ENCODE data around the gene TRIM17.

TRIM17 gene

DNA sequence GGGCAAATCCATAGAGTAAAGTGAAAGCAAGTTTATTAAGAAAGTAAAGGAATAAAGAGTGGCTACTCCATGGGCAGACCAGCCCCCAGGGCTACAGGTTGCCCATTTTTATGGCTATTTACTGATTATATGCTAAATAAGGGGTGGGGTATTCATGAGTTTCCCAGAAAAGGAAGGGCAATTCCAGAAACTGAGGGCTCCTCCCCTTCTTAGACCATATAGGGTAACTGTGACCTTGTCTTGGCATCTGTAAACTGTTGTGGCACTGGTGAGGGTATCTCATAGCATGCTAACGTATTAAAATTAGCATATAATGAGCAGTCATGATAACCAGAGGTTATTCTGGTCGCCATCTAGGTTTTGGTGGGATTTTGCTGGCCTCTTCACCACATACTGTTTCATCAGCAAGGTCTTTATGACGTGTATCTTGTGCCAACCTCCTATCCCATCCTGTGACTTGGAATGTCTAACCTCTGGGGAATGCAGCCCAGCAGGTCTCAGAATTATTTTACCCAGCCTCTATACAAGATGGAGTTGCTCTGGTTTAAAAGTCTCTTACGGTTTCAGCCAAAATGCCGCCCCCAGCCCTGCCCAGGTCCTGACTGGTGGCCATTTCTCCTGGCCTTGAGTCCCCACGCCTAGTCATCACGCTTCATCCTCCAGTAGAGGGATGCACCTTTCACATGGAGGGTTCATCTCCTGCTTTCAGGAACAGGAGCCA, 982 bp upstream of the TRIM17 start:
- no peak for DNase-seq (ENCODE audit: low read depth in 2 of 3, low spot score in 2 of 3)

- DNase-seq (ENCODE audit: low read depth in 2 of 3, low spot score in 2 of 3), result no peak
Observed at GRCh38 chr1:228417061-228417460, 400 bp upstream of the TRIM17 start.

DNA sequence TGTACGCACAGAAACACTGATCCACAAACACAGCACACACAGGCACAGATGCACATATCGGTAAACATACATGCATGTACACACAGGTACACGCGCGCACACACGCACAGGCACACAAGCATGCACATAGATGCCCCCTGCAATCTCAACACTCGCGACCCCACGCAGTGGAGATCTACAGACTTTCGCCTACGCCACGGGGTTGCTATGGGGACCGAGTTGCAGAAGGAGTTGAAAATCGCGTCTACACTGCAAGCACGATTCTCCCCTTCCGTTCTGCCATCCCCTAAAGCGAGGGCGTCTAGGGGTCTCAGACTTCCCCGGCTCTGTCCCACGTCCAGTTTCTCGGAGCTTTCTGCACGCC, 826 bp downstream of the TRIM17 start:
- DNase-seq (ENCODE audit: low read depth in 2 of 3, low spot score in 2 of 3), result no peak

DNA sequence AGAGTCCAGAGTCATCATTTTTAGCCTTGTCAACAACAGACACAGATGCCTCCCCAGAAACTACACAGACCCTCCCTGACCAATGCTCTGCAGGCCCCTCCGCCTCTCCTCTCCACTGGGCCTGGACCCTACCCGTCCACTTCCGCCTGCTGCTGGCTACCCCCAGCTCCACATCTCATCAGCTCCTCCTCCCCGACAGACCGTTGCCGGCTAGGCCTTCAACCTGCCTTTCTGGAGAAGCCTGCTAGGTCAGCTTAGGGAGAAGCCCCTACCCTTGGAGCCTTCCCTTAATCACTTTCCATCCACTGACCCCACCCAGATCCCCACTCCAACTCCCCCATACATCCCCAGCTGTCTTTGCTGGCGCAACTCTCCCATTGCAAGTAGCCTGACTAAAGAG, 1.4 kb downstream of the TRIM17 start:
- no peak for DNase-seq (ENCODE audit: low read depth in 2 of 3, low spot score in 2 of 3)

DNA sequence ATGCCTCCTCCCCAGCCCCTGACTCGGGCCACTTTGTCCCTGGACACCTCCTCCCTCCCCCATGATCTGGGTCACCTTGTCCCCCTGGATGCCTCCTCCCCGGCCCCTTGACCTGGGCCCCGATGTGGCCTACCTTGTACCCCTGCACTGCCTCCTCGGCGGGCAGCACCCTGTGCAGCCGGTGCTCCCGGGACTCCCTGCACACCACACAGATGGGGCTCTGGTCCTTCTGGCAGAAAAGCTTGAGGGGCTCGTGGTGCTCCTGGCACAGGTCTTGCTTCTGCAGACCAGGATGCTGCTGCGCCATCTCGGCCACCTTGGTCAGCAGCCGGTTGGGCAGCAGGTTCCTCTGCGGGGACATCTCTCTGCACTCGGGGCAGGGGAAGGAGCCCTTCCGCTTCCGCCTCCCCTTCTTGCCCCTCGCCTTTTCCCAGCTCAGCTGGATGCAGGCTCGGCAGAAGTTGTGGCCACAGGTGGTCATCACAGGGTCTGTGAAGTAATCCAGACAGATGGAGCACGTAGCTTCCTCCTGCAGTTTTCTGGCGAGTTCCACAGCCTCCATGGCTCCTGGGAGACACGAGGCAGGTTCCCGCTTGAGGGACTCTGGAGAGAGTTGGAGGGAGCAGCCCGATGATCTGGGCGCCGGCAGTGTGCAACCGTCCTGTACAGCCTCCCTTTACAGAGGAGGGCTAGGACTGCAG, 2.0 kb downstream of the TRIM17 start:
- DNase-seq (ENCODE audit: low read depth in 2 of 3, low spot score in 2 of 3), result no peak

GRCh38 chr1:228413241-228414010, 3.2 kb downstream of the TRIM17 start:
- DNase-seq (ENCODE audit: low read depth in 2 of 3, low spot score in 2 of 3), result no peak

DNA sequence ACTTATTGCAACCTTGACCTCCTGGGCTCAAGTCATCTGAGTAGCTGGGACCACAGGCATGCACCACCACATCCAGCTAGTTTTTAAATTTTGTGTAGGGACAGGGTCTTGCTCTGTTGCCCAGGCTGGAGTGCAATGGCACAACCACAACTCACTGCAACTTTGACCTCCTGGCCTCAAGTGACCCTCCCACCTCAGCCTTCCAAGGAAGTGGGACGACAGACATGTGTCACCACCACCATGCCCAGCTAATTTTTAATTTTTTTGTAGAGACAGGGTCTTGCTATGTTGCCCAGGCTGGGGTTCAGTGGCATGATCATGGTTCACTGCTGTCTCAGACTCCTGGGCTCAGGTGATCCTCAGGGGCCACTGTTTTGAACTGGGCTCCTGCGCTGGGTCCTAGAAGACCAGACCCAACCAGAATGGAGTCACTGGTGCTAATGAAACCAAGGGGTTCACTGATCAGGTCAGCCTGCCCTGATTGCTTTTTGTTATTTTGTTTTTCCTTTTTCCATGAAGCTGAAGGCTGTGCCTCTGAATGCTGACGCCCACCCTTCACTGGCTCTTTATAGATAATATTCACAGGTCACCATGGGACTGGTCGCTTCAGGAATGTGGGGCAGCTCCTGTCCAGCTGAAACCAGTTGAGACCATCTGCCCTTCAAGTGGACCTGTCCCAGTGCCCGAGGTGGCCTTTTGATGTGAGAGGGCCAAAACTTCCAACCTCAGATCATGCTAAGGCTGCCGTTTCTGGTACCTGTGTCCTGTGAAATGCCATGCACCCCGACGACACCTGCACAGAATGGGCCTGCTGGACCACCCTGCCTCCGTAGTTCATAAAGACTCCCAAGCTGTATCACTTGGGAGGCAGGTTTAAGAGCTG, 4.9 kb downstream of the TRIM17 start:
- no peak for DNase-seq (ENCODE audit: low read depth in 2 of 3, low spot score in 2 of 3)

GRCh38 chr1:228411121-228411520, 5.5 kb downstream of the TRIM17 start:
- no peak for DNase-seq (ENCODE audit: low read depth in 2 of 3, low spot score in 2 of 3)

GRCh38 chr1:228410671-228411070, 6.0 kb downstream of the TRIM17 start:
- no peak for DNase-seq (ENCODE audit: low read depth in 2 of 3, low spot score in 2 of 3)

DNA sequence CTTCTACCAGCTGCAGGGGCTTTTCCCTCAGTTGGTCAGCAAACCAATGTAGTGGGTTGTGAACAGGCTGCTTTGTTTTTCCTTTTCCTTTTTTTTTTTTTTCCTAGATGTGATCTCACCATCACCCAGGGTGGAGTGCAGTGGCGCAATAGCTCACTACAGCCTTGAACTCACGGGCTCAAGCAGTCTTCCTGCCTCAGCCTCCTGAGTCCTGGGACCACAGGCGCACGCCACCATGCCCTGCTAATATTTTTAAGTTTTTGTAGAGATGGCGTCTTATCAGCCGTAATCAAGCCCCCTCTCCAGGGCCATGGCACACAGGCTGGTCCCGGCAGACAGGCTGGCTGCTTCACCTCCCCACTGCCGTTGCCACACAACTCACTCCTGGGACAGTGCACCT, 6.6 kb downstream of the TRIM17 start:
- DNase-seq (ENCODE audit: low read depth in 2 of 3, low spot score in 2 of 3), result no peak

DNA sequence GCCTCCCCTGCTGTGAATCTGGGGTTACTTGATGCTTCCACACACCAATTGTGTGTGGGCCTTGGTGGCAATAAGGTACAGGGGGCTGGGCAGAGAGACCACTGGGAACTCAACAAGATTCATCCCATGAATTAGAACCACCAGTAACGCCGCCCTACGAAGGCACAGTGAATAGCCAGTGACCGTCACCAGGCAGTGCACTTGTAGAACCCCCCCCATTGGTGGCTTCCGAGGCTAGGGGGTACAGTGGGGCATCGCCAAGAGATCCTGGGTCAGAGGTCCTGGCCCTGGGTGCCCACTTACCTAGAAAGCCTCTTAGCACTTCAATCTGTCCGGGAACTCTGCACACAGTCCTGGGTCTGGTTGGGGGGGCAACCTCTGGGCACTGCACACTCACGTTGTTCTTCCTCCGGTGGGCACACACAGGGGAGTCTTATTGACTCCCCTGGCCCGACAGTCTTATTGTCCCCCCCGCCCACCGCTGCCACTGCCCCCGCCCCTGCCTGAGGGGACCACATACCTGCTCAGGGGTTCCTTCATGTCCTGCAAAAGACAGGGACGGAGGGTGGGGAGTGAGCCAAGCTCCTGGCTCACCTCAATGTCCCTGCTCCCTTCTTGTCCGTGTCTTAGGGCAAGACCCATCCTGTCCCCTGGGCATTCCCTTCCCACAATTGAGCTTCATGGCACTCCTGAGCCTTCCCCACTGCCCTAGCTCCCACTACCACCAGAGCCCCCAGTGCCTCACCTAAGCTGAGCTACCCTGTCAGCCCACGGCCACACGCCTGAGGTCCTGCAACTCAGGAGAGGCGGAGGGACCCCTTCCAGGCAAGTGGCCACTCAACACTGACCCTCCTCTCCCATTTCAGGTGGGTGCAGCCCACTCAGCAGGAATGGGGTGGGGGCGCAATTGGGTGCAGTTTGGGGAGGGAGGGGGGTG, 7.5 kb downstream of the TRIM17 start:
- no peak for DNase-seq (ENCODE audit: low read depth in 2 of 3, low spot score in 2 of 3)

GRCh38 chr1:228408041-228408868, 8.4 kb downstream of the TRIM17 start:
- no peak for DNase-seq (ENCODE audit: low read depth in 2 of 3, low spot score in 2 of 3)

DNA sequence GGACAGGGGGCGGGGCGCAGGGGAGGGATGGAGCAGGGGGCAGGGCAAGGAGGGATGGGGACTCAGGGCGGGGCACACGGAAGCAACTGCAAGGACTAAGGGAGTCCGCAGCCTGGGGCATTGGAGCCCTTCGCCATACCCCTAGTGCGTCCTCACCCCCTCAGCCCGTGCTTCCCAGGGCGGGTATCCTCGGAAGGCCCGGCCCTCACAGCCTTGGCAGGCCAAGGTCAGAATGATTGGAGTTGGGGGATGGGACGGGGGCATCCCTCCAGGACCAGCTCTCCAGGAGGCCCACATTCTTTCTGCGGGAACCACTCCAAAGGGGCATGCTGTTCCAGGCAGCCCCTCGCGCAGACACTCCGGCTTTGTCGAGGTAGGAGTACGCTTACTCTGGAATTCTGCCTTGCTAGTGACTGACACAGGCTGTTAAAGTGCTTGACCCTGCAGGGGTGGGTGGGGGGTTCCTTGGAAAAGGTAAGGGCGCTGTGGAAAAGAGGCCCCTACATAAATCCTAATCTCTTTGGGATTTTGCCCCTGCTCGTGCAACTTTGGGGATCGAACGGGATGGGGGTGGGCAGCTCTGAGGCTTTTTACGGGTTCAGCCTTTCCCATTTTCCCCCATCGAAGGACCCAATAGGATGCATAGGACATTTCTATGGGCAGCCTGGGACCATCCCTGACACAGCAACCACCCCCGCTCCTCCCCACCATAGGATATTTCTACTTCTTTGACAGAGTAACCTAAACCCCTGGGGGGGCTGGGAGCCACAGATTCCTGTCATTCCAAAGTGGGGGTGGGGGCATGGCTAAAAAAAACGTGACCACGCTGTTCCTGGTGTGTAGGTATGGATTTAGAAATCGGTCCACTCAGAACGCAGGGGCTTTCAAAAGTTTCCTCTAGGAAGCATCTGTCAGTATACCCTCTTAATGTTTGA, 9.3 kb downstream of the TRIM17 start:
- no peak for DNase-seq (ENCODE audit: low read depth in 2 of 3, low spot score in 2 of 3)

- no peak for DNase-seq (ENCODE audit: low read depth in 2 of 3, low spot score in 2 of 3)
Observed at GRCh38 chr1:228405979-228406228, 10.8 kb downstream of the TRIM17 start.

DNA sequence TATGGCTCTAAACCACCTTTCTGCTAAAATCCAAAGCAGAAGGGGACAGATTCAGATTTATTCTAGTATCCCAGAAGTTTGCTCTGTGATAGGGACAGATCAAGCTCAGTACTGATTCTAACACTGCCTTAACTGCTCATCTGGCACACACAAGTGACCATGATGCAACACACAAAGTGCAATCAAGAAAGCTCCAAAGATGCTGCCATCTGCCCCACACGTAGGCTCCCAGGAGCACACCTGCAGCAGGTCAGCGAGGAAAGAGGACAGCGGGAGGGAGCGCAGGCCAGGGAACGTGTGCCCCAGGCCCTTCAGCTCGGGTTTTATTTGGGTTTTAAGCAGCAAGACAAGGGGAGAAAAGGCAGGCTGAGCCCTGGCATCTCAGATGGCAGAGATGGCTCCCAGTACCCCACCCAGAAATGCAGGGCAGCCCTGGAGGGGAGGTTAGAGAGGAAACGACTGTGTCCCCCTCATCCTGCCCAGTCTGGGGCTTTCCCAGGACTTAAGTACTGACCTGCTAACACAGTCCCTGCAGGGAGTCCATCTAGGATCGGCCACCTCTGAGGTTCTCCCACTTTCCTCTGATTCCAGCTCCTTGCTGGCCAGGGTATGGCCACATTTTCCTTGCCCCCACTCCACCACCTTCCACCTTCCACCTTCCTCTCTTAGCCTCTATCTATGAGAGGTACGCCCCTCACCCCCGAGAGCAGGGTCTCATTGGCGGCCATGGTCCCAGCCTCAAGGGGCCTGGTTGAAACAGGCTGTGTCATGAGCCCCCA, 11.3 kb downstream of the TRIM17 start:
- no peak for DNase-seq (ENCODE audit: low read depth in 2 of 3, low spot score in 2 of 3)

- DNase-seq (ENCODE audit: low read depth in 2 of 3, low spot score in 2 of 3), result no peak
Observed at GRCh38 chr1:228404107-228404720, 12.4 kb downstream of the TRIM17 start.

- DNase-seq (ENCODE audit: low read depth in 2 of 3, low spot score in 2 of 3), result no peak
Observed at GRCh38 chr1:228403231-228403631, 13.4 kb downstream of the TRIM17 start.
